Mucosa of descending colon (tissue), 3 donors: Measurements from ENCODE around the gene NKD1. TPM values are rescaled to one million over a fixed set of nuclear protein-coding genes. Genes with fewer than 3 reads are reported as not detected.
A peak's percentile ranks its signal among the peaks of the same experiment; 100 is the strongest.

Source experiments
- ATAC-seq: fragments of 200-7000 bp; cut with Tn5 transposase; one replicate; pipeline ENCODE4 v1.9.1; 2020; ENCODE audit warnings: mild to moderate bottlenecking, moderate library complexity
- DNase-seq, 3 donors: peaks; one replicate each; pipeline ENCODE4 v3.0.0-alpha.2; 2020
- H3K36me3 ChIP-seq: fragments of 200-600 bp; one replicate; pipeline ENCODE4 v1.8.0; 2021; ENCODE audit warnings: low read depth, mild to moderate bottlenecking
- H3K4me1 ChIP-seq: fragments of 200-600 bp; one replicate; pipeline ENCODE4 v1.8.0; 2021; ENCODE audit warnings: low read depth, mild to moderate bottlenecking
- H3K4me3 ChIP-seq: fragments of 200-600 bp; one replicate; pipeline ENCODE4 v1.8.0; 2021; ENCODE audit warnings: mild to moderate bottlenecking
- H3K9me3 ChIP-seq: fragments of 200-600 bp; one replicate; pipeline ENCODE4 v1.8.0; 2021; ENCODE audit warnings: mild to moderate bottlenecking
- intact Hi-C, 2 donors: fragments of 100-400 bp; cut with DNase I in 1 of 2; cut with micrococcal nuclease in 1 of 2; formaldehyde crosslinking; loops; one replicate each; pipeline versions ENCODE4 v1.11.0 to v1.11.1; 2022; cut with DNase I, micrococcal nuclease
- total RNA-seq, 3 donors: library from RNA; stranded (reverse); fragmentation: NEBNext Ultra II Directional in 2 of 3; extraction: Animal tissue kit (Norgen Biotek cat#: 25700) in 2 of 3; gene quantifications; one replicate each; pipeline versions ENCODE4 v1.2.1 to v1.2.4, GENCODE V29; 2021 to 2023
- TF ChIP-seq, protein P1 (sequence below): fragments of 200-600 bp; IDR thresholded peaks from one replicate; pipeline ENCODE4 v1.8.0; 2022; ENCODE audit warnings: antibody characterized with exemption, mild to moderate bottlenecking
- donor health status: DM: no; HTN: no; CAD: no; lungs with moderate emphysema.
- donor health status: DM: no; HTN: no; CAD: no.
- donor health status: DM: no; HTN: yes; CAD: no.

Gene NKD1
- total RNA-seq, 3 donors from 2014 or later: 1.6 to 28.0 (median 3.2) TPM

DNA sequence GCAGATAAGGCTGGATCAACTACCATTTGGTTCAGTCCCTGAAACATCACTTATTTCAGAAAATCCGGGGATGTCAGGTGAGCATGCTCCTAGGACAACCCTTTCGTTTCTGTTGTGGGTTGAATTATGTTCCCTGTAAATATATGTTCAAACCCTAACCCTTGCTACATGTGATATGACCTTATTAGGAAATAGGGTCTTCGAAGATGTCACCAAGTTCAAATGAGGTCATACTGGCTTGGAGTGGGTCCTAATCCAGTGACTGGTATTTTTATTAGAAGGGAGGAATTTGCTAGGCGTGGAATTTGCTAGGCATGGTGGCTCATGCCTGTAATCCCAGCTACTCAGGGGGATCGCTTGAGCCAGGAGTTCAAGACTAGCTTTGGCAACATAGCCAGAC lies 111.6 kb downstream of the NKD1 start:
- no peaks in the 10 kb centered on the region for H3K4me1 ChIP-seq
- TF ChIP-seq, protein P1, sequence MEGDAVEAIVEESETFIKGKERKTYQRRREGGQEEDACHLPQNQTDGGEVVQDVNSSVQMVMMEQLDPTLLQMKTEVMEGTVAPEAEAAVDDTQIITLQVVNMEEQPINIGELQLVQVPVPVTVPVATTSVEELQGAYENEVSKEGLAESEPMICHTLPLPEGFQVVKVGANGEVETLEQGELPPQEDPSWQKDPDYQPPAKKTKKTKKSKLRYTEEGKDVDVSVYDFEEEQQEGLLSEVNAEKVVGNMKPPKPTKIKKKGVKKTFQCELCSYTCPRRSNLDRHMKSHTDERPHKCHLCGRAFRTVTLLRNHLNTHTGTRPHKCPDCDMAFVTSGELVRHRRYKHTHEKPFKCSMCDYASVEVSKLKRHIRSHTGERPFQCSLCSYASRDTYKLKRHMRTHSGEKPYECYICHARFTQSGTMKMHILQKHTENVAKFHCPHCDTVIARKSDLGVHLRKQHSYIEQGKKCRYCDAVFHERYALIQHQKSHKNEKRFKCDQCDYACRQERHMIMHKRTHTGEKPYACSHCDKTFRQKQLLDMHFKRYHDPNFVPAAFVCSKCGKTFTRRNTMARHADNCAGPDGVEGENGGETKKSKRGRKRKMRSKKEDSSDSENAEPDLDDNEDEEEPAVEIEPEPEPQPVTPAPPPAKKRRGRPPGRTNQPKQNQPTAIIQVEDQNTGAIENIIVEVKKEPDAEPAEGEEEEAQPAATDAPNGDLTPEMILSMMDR: no peak
- no peak overlapping the region for H3K4me3 ChIP-seq
- intact Hi-C loops: loop anchor here (10.0 kb wide), 1 partner anchor 285 kb away; no protein-coding TSS in a partner anchor
- DNase-seq (no peak), ATAC-seq (no peak)
- no peaks in the 10 kb centered on the region for H3K36me3 ChIP-seq
- no peaks in the 10 kb centered on the region for H3K9me3 ChIP-seq

DNA sequence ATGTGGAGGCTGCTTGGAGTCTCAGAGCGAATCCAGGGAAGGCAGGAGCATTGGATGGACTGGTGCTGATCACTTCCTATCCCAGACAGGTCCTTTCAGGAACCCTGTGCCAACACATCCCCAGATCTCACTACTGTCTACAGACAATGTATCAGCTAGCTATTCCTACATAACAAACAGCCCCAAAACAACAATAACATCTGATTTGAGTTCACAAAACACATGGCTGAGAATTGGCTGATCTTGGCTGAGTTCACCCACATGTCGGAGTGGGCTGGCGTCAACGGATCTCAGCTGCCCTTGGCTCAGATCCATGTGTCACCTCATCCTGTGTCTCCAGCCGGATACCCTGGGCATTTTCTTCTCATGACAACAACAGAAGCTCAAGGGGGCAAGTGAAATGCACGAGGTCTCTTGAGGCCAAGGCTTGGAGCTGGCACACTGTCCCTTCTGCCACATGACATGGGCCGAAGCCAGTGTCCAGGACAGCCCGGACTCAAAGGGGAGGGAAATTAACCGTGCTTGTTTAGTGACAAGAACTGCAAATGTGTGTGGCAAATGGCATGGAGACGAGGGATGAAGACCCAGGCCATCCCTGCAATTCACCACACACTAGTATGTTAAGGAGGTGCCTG lies 114.2 kb downstream of the NKD1 start:
- Histone ChIP-seq H3K4me3 (no peak overlapping the region), H3K4me1 (no peaks in the 10 kb centered on the region), H3K36me3 (no peaks in the 10 kb centered on the region), H3K9me3 (no peaks in the 10 kb centered on the region)
- TF ChIP-seq, protein P1: no peak
- no peak for ATAC-seq
- no peak for DNase-seq
- intact Hi-C loops: loop anchor here (10.0 kb wide), 1 partner anchor 288 kb away; no protein-coding TSS in a partner anchor

DNA sequence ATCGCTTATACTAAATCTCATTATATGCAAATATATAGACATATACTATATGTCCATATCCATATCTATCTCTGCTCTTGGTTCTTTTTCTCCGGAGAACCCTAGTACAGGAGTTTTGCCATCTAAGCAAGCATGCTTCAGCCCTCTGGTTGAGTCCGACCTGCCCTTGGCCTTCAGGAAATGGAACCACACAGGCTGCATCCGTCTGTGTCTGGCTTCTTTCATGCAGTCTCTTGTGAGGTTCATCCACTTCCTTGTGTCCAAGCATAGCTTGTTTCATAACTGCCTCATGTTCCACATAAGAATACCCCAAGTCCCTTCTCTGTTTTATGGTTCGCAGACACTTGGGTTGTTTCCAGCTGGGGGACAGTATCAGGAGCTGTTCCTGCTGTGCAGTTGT lies 116.1 kb downstream of the NKD1 start:
- Histone ChIP-seq H3K4me1 (no peaks in the 10 kb centered on the region), H3K9me3 (no peaks in the 10 kb centered on the region), H3K36me3 (no peaks in the 10 kb centered on the region), H3K4me3 (no peak overlapping the region)
- intact Hi-C loops: loop anchor here (10.0 kb wide), 1 partner anchor 289 kb away; no protein-coding TSS in a partner anchor
- TF ChIP-seq, protein P1: no peak
- no peak for ATAC-seq
- no peak for DNase-seq

DNA sequence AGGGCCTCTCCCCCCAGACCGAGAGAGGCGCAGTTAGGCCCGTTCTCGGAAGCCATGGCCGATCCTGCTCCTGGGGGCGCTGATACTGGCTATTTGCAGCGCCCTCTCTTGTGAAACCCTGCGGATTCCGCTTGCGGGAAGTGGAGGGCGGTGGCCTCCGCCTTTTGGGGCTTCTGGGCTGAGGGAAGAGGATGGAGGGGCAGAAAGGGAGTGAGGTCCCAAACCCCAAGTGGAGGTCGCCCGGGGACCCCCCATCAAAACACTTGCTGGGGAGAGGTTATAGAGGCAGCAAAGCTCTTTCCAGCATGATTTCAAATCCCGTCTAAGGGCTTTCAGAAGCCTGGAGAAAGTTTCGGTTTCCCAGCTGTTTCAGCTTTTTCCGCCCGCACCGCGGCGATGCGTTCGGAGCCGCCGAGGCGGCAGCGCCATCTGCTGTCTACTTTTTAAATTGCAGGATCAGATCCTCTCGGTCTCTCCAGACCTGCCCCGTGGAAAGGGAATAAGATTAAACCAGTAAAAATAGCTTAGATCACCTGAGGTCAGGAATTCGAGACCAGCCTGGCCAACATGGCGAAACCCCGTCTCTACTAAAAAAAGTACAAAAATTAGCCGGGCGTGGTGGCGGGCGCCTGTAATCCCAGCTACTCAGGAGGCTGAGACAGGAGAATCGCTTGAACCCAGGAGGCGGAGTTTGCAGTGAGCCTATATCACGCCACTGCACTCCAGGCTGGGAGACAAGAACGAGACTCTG lies 117.1 kb downstream of the NKD1 start:
- Histone ChIP-seq H3K4me3 (no peak overlapping the region), H3K36me3 (no peaks in the 10 kb centered on the region), H3K4me1 (no peaks in the 10 kb centered on the region), H3K9me3 (no peaks in the 10 kb centered on the region)
- intact Hi-C loops: loop anchor here (5.0 to 10.0 kb wide), 2 partner anchors 291 to 643 kb away; no protein-coding TSS in a partner anchor
- ATAC-seq (peak; percentile 84), DNase-seq (peak; percentile 75 to 89 (median 85))
- TF ChIP-seq, protein P1: peak; percentile 85

DNA sequence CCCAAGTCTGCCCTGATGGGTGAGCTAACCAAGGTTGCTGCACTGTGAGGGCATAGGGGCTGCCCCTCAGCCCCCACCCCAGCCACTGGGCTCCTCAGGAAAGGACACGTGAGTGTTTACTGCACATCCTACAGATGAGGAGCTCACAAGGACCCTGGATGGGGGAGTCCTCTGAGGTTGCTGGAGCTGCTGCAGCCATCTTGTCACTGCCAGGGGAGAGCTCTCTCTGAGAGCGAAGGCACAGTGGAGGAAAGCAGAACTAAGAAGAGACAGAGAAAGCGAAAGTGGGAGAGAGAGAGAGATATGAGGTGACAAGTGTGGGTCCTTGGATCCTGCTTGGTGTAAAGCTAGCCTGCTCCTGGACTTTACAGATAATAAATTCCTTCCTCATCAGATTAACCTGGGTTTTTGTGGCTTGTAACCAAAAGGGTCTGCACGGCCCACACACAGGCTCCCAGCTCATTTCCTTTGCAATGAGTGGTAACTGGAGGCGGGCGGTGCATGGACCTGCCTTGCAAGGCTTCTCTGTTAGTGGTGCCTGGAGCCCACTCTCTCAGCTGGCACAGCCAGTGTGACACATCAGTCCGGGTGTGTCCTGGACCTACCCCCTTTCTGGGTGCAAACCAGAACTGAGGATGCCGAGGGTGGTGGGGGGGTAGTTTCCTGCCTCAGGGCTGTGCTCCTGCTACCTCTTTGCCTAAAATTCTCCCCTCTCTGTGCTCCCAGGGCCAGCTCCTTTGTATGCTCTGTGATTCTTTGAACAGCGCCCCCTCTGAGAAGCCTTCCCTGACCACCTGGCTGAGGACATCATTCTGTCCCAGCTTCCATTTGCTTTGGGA lies 118.7 kb downstream of the NKD1 start:
- TF ChIP-seq, protein P1: no peak
- ATAC-seq (peak; percentile 61), DNase-seq (no peak)
- no peaks in the 10 kb centered on the region for H3K36me3 ChIP-seq
- no peaks in the 10 kb centered on the region for H3K4me1 ChIP-seq
- peaks cover 8% of the 10 kb centered on the region for H3K9me3 ChIP-seq
- intact Hi-C loops: loop anchor here (5.0 to 10.0 kb wide), 2 partner anchors 292 to 645 kb away; no protein-coding TSS in a partner anchor
- no peak overlapping the region for H3K4me3 ChIP-seq
